GM21360 (cell line): ENCODE measurements around the gene ZNF346.
"Not testable (repeated sequence)": the region's sequence is repeated elsewhere in the genome, so short reads cannot be mapped to it uniquely, and the experiment has no call there.

Source experiments
- ATAC-seq: cut with Tn5 transposase; IDR thresholded peaks from one replicate; pipeline ENCODE4 v1.9.1; 2021; ENCODE audit warnings: mild to moderate bottlenecking, moderate library complexity; ENCODE audit not compliant: unreplicated experiment

The ZNF346 gene

GRCh38 chr5:177008716-177009115 is 13.8 kb upstream of the ZNF346 start:
- no peak for ATAC-seq

GRCh38 chr5:177010153-177010552 is 12.3 kb upstream of the ZNF346 start:
- no peak for ATAC-seq

- ATAC-seq = no peak
Observed at GRCh38 chr5:177015156-177015555, 7.3 kb upstream of the ZNF346 start.

GRCh38 chr5:177018341-177018740 is 4.2 kb upstream of the ZNF346 start:
- ATAC-seq = no peak

- ATAC-seq = no peak
Observed at GRCh38 chr5:177020033-177020432, 2.5 kb upstream of the ZNF346 start.

GRCh38 chr5:177023303-177023664 is 788 bp downstream of the ZNF346 start:
- ATAC-seq = no peak

GRCh38 chr5:177024559-177024958 is 2.1 kb downstream of the ZNF346 start:
- no peak for ATAC-seq

- no peak for ATAC-seq
Observed at GRCh38 chr5:177025101-177025601, 2.7 kb downstream of the ZNF346 start.

- ATAC-seq = no peak
Observed at GRCh38 chr5:177027665-177028064, 5.2 kb downstream of the ZNF346 start.

- ATAC-seq = no peak
Observed at GRCh38 chr5:177029498-177029897, 7.0 kb downstream of the ZNF346 start.

- ATAC-seq = no peak
Observed at GRCh38 chr5:177035976-177036375, 13.5 kb downstream of the ZNF346 start.

GRCh38 chr5:177036443-177036842 is 13.9 kb downstream of the ZNF346 start:
- no peak for ATAC-seq

GRCh38 chr5:177036921-177037320 is 14.4 kb downstream of the ZNF346 start:
- ATAC-seq = no peak

GRCh38 chr5:177040814-177041420 is 18.4 kb downstream of the ZNF346 start:
- ATAC-seq = no peak

- no peak for ATAC-seq
Observed at GRCh38 chr5:177041936-177042335, 19.4 kb downstream of the ZNF346 start.

- ATAC-seq = no peak
Observed at GRCh38 chr5:177043114-177043513, 20.6 kb downstream of the ZNF346 start.

- no peak for ATAC-seq
Observed at GRCh38 chr5:177043958-177044357, 21.5 kb downstream of the ZNF346 start.

- ATAC-seq = no peak
Observed at GRCh38 chr5:177044641-177045040, 22.1 kb downstream of the ZNF346 start.

GRCh38 chr5:177045631-177046030 is 23.1 kb downstream of the ZNF346 start:
- no peak for ATAC-seq

GRCh38 chr5:177048531-177048930 is 26.0 kb downstream of the ZNF346 start:
- not testable (repeated sequence) for ATAC-seq

- no peak for ATAC-seq
Observed at GRCh38 chr5:177049285-177049684, 26.8 kb downstream of the ZNF346 start.

- no peak for ATAC-seq
Observed at GRCh38 chr5:177064500-177065277, 42.2 kb downstream of the ZNF346 start.
